ENCODE data around the gene GALNT12. TPM values are rescaled to one million over a fixed set of nuclear protein-coding genes. Genes with fewer than 3 reads are reported as not detected.

GALNT12 gene
- total RNA-seq, 6 experiments from 2014 or later, result 0.07 to 0.32 (median 0.15) TPM; not detected in 2

GRCh38 chr9:98887918-98888510, 80.5 kb downstream of the GALNT12 start:
- TF ChIP-seq CTCF (IDR thresholded peaks at IDR 0.05), result no peak
- Mint-ChIP-seq H3K36me3 (ENCODE audit: low read depth) (no peaks in the 10 kb centered on the region), H3K4me3 (no peak overlapping the region), H3K9me3 (no peaks in the 10 kb centered on the region), H3K27ac (no peak overlapping the region), H3K27me3 (ENCODE audit: insufficient read depth) (peaks cover 5% of the 10 kb centered on the region), H3K4me1 (ENCODE audit: low read depth) (peaks cover 39% of the 10 kb centered on the region)
- DNase-seq, result peak; percentile 14

- no peaks in the 10 kb centered on the region for H3K9me3 Mint-ChIP-seq
- peaks cover 39% of the 10 kb centered on the region for H3K4me1 Mint-ChIP-seq (ENCODE audit: low read depth)
- DNase-seq, result no peak
- H3K4me3 Mint-ChIP-seq, result no peak overlapping the region
- H3K27me3 Mint-ChIP-seq (ENCODE audit: insufficient read depth), result peaks cover 5% of the 10 kb centered on the region
- no peak overlapping the region for H3K27ac Mint-ChIP-seq
- H3K36me3 Mint-ChIP-seq (ENCODE audit: low read depth), result no peaks in the 10 kb centered on the region
- no peak for TF ChIP-seq CTCF (IDR thresholded peaks at IDR 0.05)
Observed at GRCh38 chr9:98888801-98889421, 81.4 kb downstream of the GALNT12 start.

- Mint-ChIP-seq H3K9me3 (no peaks in the 10 kb centered on the region), H3K4me3 (no peak overlapping the region), H3K27ac (no peak overlapping the region), H3K4me1 (ENCODE audit: low read depth) (peaks cover 37% of the 10 kb centered on the region), H3K27me3 (ENCODE audit: insufficient read depth) (peaks cover 5% of the 10 kb centered on the region; the same call in 1 of the 2 replicates), H3K36me3 (ENCODE audit: low read depth) (no peaks in the 10 kb centered on the region)
- DNase-seq, result no peak
- TF ChIP-seq CTCF (IDR thresholded peaks at IDR 0.05), result no peak
Observed at GRCh38 chr9:98890256-98890655, 82.8 kb downstream of the GALNT12 start.

- no peak for TF ChIP-seq CTCF (IDR thresholded peaks at IDR 0.05)
- H3K4me1 Mint-ChIP-seq (ENCODE audit: low read depth), result peaks cover 20% of the 10 kb centered on the region
- H3K4me3 Mint-ChIP-seq, result no peak overlapping the region
- H3K9me3 Mint-ChIP-seq, result peaks cover 13% of the 10 kb centered on the region
- DNase-seq, result no peak
- H3K36me3 Mint-ChIP-seq (ENCODE audit: low read depth), result peaks cover 8% of the 10 kb centered on the region; the same call in 1 of the 2 replicates
- no peak overlapping the region for H3K27ac Mint-ChIP-seq
- peaks cover 8% of the 10 kb centered on the region for H3K27me3 Mint-ChIP-seq (ENCODE audit: insufficient read depth)
Observed at GRCh38 chr9:98892288-98892687, 84.8 kb downstream of the GALNT12 start.

- Mint-ChIP-seq H3K36me3 (ENCODE audit: low read depth) (peaks cover 9% of the 10 kb centered on the region; the same call in 1 of the 2 replicates), H3K27ac (no peak overlapping the region), H3K9me3 (peaks cover 14% of the 10 kb centered on the region), H3K27me3 (ENCODE audit: insufficient read depth) (peaks cover 8% of the 10 kb centered on the region), H3K4me3 (no peak overlapping the region), H3K4me1 (ENCODE audit: low read depth) (peaks cover 16% of the 10 kb centered on the region)
- TF ChIP-seq CTCF (IDR thresholded peaks at IDR 0.05), result no peak
- DNase-seq, result no peak
Observed at GRCh38 chr9:98892690-98893089, 85.2 kb downstream of the GALNT12 start.
